ENCODE data around the gene ZBTB3.
"Not testable (repeated sequence)": the region's sequence is repeated elsewhere in the genome, so short reads cannot be mapped to it uniquely, and the experiment has no call there.

Gene ZBTB3

GRCh38 chr11:62713343-62713742 lies 40.6 kb downstream of the ZBTB3 start:
- no peak for DNase-seq

GRCh38 chr11:62712861-62713260 lies 41.1 kb downstream of the ZBTB3 start:
- no peak for DNase-seq

GRCh38 chr11:62712276-62712812 lies 41.6 kb downstream of the ZBTB3 start:
- DNase-seq: no peak

GRCh38 chr11:62710001-62710345 lies 44.0 kb downstream of the ZBTB3 start:
- DNase-seq: no peak

GRCh38 chr11:62709247-62710000 lies 44.5 kb downstream of the ZBTB3 start:
- DNase-seq: peak; percentile 89

GRCh38 chr11:62708793-62709192 lies 45.2 kb downstream of the ZBTB3 start:
- DNase-seq: no peak

- DNase-seq: no peak
These were observed 45.6 kb downstream of the ZBTB3 start for GRCh38 chr11:62708392-62708791.

GRCh38 chr11:62707277-62707861 lies 46.6 kb downstream of the ZBTB3 start, which contains the start of the genes BSCL2 and GNG3:
Gene BSCL2 (minus strand): TSS chr11:62707424. CDS start chr11:62707195, 229 bp downstream.
Gene GNG3 (plus strand): TSS chr11:62707676. CDS start chr11:62708296, 620 bp downstream.
- no peak for DNase-seq

- no peak for DNase-seq
These were observed 47.1 kb downstream of the ZBTB3 start for GRCh38 chr11:62706850-62707247.

- peak; percentile 88 for DNase-seq
These were observed 47.8 kb downstream of the ZBTB3 start for GRCh38 chr11:62705880-62706849.

- no peak for DNase-seq
These were observed 48.5 kb downstream of the ZBTB3 start for GRCh38 chr11:62705413-62705812.

- DNase-seq: not testable (repeated sequence)
These were observed 50.0 kb downstream of the ZBTB3 start for GRCh38 chr11:62703921-62704320.

- DNase-seq: no peak
These were observed 51.7 kb downstream of the ZBTB3 start for GRCh38 chr11:62702246-62702645.

Measured in NCI-H1048 (cell line).